Measurements from ENCODE around the gene PTBP1. TPM values are rescaled to one million over a fixed set of nuclear protein-coding genes. Genes with fewer than 3 reads are reported as not detected.
"Not testable (repeated sequence)": the region's sequence is repeated elsewhere in the genome, so short reads cannot be mapped to it uniquely, and the experiment has no call there.

The PTBP1 gene
- polyA plus RNA-seq, 3 donors = 400 to 450 (median 417) TPM

DNA sequence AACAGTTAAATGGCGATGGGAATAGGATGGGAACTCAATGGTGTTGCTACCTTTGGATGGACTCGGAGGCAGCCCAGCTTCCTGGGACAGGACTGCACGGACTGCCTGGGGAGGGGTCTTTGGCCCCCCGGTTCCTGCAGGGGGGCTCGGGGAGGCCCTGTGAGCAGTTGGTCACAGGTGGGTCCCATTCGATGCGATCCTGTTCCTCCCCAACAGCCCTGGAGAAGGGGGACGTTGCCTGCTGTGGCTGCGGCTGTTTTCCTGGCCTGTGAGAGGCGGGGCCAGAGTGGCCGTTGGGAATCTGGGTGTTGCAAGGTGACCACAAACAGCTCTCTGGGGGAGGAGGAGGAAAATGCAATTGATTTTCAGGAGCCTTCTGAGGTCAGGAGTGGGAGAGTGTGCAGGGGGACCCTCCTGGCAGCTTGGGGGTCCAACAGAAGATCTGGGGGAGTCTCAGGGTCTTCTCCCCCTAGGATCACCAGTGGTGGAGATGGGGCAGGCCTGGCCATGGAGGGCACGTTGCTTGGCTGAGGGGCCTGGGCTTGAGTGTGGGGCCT lies 26.4 kb downstream of the PTBP1 start:
- no peak for DNase-seq

DNA sequence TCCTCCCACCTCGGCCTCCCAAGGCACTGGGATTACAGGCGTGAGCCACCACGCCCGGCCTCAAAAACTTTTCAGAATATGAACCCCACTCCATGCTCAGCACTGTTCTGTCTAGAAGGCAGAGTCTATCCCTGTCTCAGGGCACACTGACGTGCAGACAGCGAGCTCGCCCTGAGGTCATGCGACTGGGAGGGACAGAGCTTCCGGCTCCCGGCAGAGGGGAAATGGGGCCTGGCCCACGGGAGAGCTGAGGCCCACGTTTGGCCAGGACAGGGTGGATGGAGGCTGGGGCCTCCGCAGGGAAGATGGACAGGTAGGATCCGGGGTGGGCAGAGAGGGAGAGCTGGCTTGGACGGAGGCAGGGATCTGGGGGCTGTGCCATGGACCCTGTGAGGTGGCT lies 27.6 kb downstream of the PTBP1 start:
- no peak for DNase-seq

DNA sequence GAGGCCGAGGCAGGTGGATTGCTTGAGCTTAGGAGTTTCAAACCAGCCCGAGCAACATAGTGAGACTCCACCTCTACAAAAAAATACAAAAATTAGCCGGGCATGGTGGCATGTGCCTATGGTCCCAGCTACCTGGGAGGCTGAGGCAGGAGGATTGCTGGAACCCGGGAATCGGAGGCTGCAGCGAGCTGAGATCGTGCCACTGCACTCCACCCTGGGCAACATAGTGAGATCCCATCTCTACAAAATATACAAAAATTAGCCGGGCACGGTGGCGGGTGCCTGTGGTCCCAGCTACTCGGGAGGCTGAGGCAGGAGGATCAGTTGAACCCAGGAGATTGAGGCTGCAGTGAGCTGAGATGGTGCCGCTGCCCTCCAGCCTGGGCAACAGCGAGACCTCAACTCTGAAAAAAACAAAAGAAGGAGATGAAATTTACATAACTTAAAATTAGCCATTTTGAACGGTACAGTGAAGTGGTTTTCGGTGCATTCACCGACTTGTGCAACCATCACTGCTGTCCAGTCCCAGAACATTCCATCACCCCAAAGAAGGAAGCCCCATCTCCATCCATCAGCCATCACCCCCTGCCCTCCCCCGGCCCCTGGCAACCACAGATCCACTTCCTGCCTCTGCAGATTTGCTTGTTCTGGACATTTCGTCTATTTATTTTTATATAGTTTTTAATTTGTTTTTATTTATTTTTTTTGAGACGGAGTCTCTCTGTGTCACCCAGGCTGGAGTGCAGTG lies 28.8 kb downstream of the PTBP1 start:
- DNase-seq = no peak

DNA sequence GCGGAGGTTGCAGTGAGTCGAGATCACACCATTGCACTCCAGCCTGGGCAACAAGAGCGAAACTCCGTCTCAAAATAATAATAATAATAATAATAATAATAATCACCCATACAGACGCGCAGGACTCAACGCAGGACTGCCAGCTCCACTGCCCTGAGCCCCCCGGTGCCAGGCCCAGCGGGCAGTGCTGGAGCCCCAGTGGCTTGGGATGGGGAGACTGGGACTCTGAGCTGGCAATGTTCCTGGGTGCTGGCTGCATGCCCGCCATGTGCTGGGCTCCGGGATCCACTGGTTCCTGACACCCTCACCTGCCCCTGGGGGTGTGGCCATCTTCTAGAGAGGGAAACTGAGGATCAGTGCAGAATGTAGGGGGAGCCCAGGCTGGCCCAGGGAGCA lies 30.1 kb downstream of the PTBP1 start:
- no peak for DNase-seq

DNA sequence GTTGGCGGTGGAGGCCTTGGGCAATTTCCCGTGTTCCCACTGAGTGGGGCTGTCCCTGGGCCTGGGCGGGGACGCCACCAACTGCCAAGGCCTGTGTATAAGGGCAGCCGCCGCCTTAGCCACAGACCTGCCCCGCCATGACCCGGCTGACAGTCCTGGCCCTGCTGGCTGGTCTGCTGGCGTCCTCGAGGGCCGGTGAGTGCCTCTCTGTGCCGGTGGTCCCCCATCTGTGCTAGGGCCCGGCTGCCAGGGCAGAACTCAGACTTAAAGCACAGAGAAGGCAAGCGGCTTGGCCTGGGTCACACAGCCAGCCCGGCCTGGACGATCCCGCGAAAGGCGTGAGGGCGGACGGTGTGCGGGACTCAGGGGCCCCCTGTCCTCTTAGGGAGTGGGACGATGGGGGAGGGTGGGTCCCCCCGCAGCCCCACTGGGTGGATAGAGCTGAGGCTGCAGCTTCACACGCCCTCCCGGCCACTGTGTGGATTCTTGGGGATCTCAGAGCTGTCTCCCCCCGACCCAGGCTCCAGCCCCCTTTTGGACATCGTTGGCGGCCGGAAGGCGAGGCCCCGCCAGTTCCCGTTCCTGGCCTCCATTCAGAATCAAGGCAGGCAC lies 30.6 kb downstream of the PTBP1 start, which contains the start of gene AZU1:
AZU1 (plus strand) TSS at position 128 of the 612 bp plus-strand sequence; CDS start at position 138, 10 bp downstream.
- DNase-seq = no peak

DNA sequence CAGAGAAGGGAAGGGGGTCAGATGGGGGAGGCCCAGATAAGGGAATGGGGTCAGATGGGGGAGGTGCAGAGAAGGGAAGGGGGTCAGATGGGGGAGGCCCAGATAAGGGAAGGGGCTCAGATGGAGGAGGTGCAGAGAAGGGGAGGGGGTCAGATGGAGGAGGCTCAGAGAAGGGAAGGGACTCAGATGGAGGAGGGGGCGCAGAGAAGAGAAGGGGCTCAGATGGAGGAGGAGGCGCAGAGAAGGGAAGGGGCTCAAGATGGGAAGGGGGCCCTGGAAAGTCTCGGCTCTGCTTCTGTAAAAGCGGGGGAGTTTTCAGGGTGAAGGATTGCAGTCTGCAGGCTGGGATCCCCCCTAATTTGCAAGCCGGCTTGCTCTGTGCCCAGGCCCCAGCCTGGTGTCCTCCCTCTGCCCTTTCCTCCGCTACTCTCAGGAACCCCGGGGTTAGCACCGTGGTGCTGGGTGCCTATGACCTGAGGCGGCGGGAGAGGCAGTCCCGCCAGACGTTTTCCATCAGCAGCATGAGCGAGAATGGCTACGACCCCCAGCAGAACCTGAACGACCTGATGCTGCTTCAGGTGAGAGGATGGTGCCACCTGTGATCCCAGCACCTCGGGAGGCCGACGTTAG lies 32.0 kb downstream of the PTBP1 start:
- no peak for DNase-seq

DNA sequence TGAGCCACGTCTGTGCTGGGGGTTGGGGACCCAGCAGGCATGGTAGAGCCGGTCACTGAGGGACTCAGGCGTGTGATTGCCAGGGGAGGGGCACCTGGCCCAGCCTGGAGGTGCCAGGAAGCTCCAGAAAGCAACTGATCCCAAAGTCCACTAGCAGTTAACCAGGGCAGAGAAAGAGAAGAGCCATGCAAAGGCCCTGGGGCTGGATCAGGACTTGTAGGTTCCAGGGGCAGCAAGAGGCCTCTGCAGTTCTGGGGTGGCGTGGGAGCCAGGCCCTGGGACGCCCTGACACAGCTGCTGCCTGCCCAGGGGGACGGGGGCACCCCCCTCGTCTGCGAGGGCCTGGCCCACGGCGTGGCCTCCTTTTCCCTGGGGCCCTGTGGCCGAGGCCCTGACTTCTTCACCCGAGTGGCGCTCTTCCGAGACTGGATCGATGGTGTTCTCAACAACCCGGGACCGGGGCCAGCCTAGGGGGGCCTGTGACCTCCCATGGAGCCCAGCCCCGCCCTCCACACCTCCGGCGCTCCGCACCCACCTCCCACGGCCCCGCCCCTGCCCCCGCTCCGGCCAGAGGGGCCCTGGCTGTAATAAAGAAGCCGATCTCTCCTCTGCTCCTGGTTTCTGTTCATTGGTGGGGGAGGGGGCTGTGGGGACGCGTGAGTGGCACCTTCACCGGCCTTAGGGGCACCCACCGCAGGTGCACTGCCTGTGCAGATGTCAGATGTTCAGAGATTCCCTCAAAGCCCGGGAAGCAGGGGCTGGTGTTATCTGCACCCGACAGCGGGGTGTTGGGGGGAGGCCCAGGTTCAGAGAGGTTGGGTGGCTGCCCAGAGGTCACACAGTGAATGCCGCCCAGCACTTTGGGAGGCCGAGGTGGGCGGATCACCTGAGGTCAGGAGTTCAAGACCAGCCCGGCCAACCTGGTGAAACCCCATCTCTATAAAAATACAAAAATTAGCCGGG lies 34.4 kb downstream of the PTBP1 start:
- no peak for DNase-seq

DNA sequence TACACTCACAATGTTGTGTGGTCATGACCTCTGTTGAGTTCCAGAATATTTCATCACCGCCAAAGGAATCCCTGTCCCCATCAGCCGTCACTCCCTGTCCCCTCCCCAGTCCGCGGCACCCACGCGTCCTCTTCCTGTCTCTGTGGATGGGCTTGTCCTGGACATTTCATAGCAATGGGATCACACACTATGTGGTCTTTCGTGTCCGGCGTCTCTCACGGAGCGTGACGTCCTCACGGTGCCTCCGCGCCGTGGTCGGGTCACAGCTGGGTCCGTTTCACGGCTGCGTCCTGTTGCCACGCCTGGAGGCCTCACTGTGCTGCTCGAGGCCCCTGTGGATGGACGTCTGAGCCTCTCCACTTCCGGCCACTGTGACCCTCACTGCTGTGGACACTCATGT lies 37.0 kb downstream of the PTBP1 start:
- no peak for DNase-seq

DNA sequence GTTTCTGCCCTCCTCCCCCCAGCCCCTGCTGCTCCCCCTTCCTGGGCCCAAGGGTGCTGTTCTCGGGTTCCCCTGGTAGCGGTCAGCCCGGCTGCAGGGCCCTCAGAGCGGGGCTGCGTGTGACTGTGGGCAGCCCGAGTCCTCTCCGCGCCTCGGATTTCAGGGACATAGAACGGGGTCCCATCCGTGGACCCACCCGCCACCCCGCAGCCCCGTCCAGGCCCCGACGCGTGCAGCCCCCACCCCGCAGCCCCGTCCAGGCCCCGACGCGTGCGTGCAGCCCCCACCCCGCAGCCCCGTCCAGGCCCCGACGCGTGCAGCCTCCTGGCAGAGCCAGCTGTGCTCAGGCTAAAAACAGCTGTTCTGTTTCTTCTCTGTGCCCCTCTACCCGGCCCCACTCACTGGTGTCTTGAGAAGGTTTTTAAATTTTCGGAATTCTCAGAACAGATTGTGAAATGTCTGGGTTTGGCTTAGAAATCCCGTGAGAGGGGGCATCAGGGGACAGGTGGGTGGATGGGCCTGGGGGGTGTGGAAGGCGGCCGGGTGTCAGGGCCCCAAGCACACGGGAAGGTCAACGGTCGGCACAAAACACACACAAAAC lies 38.1 kb downstream of the PTBP1 start:
- DNase-seq = no peak

DNA sequence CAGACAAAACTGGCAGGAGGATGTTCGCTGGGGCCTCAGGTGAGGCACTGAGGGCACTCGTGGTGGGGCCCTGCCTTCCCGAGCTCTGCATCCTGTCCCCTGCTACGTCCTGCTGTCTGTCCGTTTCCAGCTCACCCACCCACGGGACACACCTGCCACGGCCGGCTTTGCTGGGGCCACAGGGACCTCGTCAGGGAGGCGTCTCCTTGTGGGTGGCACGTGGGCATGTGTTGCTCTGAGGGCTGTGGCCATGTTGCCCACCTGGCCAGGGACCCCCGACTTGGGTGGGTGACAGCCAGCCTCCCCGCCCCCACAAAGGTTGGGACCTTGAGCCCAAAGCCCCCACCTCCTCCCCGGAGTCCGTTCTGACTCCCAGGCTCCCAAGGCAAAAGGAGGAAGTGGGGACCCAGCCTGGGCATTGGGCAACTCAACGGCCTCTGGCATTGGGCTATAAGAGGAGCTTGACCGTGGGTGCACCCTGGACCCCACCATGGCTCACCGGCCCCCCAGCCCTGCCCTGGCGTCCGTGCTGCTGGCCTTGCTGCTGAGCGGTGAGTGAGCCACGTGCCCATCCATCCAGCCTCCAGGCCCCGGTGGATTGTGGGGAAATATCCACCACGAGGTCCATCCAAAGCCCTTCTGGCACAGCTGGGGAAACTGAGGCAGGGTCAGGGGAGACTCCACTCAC lies 43.4 kb downstream of the PTBP1 start, which contains the start of gene PRTN3:
PRTN3 (plus strand) TSS at position 481 of the 688 bp plus-strand sequence; CDS start at position 491, 10 bp downstream.
- DNase-seq = no peak

DNA sequence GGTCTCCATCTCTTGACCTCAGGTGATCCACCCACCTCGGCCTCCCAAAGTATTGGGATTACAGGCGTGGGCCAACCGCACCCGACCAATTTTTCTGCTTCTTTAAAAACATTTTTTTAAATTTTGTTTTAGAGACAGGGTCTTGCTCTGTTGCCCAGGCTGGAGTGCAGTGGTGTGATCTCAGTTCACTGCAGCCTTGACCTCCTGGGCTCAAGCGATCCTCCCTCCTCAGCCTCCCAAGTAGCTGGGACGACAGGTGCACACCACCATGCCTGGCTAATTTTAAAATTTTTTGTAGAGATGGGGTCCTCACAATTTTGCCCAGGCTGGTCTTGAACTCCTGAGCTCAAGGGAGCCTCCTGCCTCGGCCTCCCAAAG lies 45.5 kb downstream of the PTBP1 start:
- not testable (repeated sequence) for DNase-seq

DNA sequence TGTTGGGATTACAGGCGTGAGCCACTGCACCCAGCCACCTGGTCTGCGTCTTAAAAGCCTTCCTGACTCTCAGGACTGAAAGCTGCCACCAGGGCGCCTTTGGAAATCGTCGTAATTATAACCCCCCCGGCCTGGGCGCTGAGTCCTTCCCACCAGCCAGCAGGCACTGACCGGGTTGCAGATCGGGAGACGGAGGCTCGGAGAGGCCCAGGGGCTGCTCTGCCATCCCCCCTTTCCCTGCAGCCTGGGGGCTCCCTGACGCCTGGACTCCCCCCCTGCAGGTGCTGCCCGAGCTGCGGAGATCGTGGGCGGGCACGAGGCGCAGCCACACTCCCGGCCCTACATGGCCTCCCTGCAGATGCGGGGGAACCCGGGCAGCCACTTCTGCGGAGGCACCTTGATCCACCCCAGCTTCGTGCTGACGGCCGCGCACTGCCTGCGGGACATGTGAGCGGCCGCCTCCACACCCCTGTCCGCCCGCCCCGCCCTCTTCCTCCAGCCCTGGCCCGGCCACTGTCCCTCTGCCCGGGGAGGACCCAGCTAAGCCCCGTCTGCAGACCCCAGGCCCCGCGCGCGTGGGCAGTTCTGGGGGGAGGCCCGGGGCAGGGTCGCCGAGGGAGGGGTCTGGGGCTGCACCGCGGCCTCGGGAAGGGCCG lies 46.1 kb downstream of the PTBP1 start:
- DNase-seq = no peak

DNA sequence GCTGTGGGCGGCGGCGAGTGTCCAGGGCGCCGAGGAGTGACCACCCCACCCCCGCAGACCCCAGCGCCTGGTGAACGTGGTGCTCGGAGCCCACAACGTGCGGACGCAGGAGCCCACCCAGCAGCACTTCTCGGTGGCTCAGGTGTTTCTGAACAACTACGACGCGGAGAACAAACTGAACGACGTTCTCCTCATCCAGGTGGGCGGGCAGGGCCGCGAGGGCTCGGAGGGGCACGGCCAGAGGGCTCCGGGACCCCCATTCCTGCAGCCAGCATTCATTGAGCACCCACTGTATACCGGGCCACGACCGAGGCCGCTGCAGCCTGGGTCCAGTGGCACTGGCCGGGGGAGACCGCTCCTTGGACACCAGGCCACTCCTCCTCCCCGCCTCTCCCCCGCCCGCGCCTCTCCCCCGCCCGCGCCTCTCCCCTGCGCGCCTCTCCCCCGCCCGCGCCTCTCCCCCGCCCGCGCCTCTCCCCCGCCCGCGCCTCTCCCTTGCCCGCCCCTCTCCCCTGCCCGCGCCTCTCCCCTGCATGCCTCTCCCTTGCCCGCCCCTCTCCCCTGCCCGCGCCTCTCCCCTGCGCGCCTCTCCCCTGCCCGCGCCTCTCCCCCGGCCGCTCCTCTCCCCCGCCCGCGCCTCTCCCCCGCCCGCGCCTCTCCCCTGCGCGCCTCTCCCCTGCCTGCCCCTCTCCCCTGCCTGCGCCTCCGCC lies 46.7 kb downstream of the PTBP1 start:
- DNase-seq = no peak

DNA sequence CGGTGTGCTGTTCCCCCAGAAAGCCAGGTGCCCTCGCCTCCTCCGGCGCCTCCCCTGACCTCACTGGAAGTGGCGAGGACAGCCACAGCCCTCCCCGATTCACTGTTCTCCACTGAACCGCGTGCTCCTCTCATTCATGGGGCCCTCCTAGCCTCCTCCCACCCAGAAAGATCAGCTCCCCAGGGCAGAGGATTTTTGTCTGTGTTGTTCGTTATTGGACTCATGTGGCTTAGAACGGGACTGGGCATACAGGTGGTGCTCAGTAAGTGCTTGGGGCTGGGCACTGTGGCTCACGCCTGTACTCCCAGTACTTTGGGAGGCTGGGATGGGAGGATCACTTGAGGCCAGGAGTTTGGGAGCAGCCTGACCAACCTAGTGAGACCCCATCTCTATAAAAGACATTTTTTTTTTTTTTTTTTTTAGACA lies 47.3 kb downstream of the PTBP1 start:
- no peak for DNase-seq

DNA sequence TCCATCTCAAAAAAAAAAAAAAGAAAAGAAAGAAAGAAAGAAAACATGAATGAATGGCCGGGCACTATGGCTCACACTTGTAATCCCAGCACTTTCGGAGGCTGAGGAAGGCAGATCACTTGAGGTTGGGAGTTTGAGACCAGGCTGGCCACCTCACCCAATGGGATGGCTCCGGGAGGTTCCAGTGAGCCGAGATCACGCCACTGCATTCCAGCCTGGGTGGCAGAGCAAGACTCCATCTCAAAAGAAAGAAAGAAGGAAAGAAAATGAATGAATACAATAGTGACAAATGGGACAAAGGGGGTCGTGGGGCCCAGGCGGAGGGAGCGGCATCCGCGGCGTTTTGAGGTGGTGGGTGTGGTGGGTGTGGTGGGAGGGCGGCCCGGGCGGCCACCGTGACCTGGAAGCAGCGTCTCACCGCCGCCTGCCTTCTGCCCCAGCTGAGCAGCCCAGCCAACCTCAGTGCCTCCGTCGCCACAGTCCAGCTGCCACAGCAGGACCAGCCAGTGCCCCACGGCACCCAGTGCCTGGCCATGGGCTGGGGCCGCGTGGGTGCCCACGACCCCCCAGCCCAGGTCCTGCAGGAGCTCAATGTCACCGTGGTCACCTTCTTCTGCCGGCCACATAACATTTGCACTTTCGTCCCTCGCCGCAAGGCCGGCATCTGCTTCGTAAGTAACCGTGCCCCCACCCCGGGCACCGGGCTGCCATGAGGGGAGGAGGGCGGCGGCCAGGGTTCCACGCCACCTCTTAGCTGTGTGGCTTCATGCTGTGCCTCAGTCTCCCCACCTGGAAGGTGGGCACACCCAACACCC lies 48.7 kb downstream of the PTBP1 start:
- no peak for DNase-seq

DNA sequence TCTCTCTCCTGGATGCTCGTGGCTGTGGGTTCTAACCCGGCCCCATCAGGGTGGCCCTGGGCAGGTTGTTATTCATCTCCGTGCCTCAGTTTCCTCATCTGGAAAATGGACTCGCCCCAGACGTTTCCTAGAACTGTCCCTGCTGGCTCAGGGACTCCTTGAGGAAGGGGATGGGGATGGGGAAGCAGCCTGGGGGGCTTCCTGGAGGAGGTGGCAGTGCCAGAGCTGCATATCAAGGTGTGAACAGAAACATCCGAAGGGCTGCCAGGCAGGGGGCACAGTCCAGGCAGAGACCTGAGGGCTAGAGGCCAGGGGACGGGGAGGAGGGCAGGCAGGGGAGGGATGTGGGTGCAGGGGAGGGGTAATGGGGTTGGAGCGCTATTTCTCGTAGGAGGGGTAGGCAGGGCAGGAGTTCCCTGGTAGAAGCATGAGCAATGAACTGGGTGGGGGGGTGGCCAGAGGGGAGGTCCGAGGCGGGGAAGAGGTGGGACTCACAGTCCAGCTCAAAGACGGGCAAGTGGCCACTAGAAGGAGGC lies 51.2 kb downstream of the PTBP1 start:
- no peak for DNase-seq

DNA sequence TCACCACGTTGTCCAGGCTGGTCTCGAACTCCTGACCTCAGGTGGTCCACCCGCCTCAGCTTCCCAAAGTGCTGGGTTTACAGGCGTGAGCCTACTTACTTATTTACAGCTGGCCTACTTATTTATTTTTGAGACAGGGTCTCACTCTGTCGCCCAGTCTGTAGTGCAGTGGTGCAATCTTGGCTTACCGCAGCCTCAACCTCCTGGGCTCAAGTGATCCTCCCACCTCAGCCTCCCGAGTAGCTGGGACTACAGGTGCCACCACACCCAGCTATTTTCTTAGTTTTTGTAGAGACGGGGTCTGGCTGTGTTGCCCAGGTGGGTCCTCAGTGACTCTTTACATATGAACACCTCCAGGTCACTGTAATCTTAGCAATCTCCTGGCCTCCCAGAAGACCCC lies 51.9 kb downstream of the PTBP1 start:
- not testable (repeated sequence) for DNase-seq

Measured in renal pelvis (tissue), 4 donors.